K562 (cell line): ENCODE data around the gene PITX1. TPM values are rescaled to one million over a fixed set of nuclear protein-coding genes. Genes with fewer than 3 reads are reported as not detected.

Source experiments
- HDAC1 ChIP-seq, 2 experiments: fragments of 450-650 bp; IDR thresholded peaks; 2 replicates each; pipeline ENCODE4 v1.6.1; 2016 to 2017; ENCODE audit warnings: inconsistent platforms in 1 of 2, mild to moderate bottlenecking in 1 of 2, moderate library complexity in 1 of 2
- HMGXB4 ChIP-seq: sonication (generic); formaldehyde crosslinking; IDR thresholded peaks from 2 replicates; pipeline ENCODE4 v1.8.1; 2023; ENCODE audit warnings: mild to moderate bottlenecking, missing genetic modification reagents
- RNF2 ChIP-seq: sonication (generic); IDR thresholded peaks from 2 replicates; pipeline ENCODE4 v1.6.1; 2016
- SRSF3 ChIP-seq: fragments of 200-400 bp; formaldehyde crosslinking; IDR thresholded peaks from 2 replicates; pipeline ENCODE4 v1.6.1; 2016; ENCODE audit warnings: mild to moderate bottlenecking, low read length, moderate library complexity; ENCODE audit not compliant: insufficient read depth
- SRSF9 ChIP-seq: fragments of 200-400 bp; formaldehyde crosslinking; IDR thresholded peaks from 2 replicates; pipeline ENCODE4 v1.6.1; 2017; ENCODE audit warnings: low read depth, low read length, borderline replicate concordance
- TRIM25 ChIP-seq: fragments of 450-650 bp; IDR thresholded peaks from 2 replicates; pipeline ENCODE4 v1.7.0; 2016; ENCODE audit warnings: borderline replicate concordance
- YBX1 ChIP-seq: fragments of 450-650 bp; IDR thresholded peaks from 2 replicates; pipeline ENCODE4 v1.7.1; 2016; ENCODE audit warnings: mild to moderate bottlenecking
- ZBTB12 ChIP-seq: fragments of 250-450 bp; sonication (Bioruptor Pico); IDR thresholded peaks from 2 replicates; pipeline ENCODE4 v1.4.0; 2020
- ZNF431 ChIP-seq: sonication (generic); formaldehyde crosslinking; IDR thresholded peaks from 2 replicates; pipeline ENCODE4 v1.8.0; 2022; ENCODE audit warnings: mild to moderate bottlenecking, missing genetic modification reagents
- polyA plus RNA-seq, 8 experiments: library from polyadenylated mRNA; depleted of rRNA in 4 of 8; stranded (reverse) in 5 of 8; unstranded in 3 of 8; fragments of >200 nt; fragmentation: Nextera tagmentation in 2 of 8; fragmentation: Illumina TruSeq in 1 of 8; extraction: Ambion mirVana in 2 of 8; extraction: Trizol in 1 of 8; gene quantifications; 2 replicates each; pipeline versions ENCODE4 v1.2.1 to v1.2.3, GENCODE V29; 2011 to 2014; ENCODE audit warnings: inconsistent platforms in 1 of 8, missing spikeins in 1 of 8
- total RNA-seq, 7 experiments: library from RNA; depleted of rRNA in 6 of 7; stranded (reverse); fragments of >200 nt in 6 of 7; fragmentation: Illumina TruSeq in 2 of 7; extraction: Trizol in 2 of 7; gene quantifications; 2 replicates each; pipeline versions ENCODE4 v1.2.1 to v1.2.3, GENCODE V29; 2011 to 2021; ENCODE audit warnings: low replicate concordance in 1 of 7
- TF ChIP-seq, protein P1 (sequence below): IDR thresholded peaks from 3 replicates; pipeline ENCODE4 v1.6.1; 2011; ENCODE audit warnings: borderline replicate concordance, mild to moderate bottlenecking; ENCODE audit not compliant: insufficient read length, insufficient read depth
- TF ChIP-seq, protein P2 (sequence below): fragments of 250-450 bp; sonication (Bioruptor Pico); IDR thresholded peaks from 2 replicates; pipeline ENCODE4 v1.5.0; 2021
- TF ChIP-seq, protein P3 (sequence below), 2 experiments: fragments of 450-650 bp; IDR thresholded peaks; 2 replicates each; pipeline ENCODE4 v1.6.1; 2018; ENCODE audit warnings: mild to moderate bottlenecking in 2 of 2, low read depth in 1 of 2; ENCODE audit not compliant: partially characterized antibody in 2 of 2
- TF ChIP-seq, protein P4 (sequence below): fragments of 200-800 bp; sonication (Bioruptor generic); IDR thresholded peaks from 2 replicates; pipeline ENCODE4 v1.6.1; 2017; ENCODE audit warnings: missing genetic modification characterization, missing compliant biosample characterization

The PITX1 gene
- total and polyA plus RNA-seq, 9 of the 15 experiments (the other 6 are each of a cell fraction or from before 2014, with no cell fraction given): 0.13 to 88.2 (median 24.9) TPM

- no peak for TF ChIP-seq HMGXB4 (CRISPR knock-in tag)
- TF ChIP-seq ZNF431 (CRISPR knock-in tag): 0 out of 2 replicates have a peak, but pooled peaks have one; percentile 6
- TF ChIP-seq, protein P1, sequence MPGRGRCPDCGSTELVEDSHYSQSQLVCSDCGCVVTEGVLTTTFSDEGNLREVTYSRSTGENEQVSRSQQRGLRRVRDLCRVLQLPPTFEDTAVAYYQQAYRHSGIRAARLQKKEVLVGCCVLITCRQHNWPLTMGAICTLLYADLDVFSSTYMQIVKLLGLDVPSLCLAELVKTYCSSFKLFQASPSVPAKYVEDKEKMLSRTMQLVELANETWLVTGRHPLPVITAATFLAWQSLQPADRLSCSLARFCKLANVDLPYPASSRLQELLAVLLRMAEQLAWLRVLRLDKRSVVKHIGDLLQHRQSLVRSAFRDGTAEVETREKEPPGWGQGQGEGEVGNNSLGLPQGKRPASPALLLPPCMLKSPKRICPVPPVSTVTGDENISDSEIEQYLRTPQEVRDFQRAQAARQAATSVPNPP: no peak
- 0 out of 2 replicates have a peak, but pooled peaks have one; percentile 28 for TF ChIP-seq SRSF3
- TF ChIP-seq, protein P2, sequence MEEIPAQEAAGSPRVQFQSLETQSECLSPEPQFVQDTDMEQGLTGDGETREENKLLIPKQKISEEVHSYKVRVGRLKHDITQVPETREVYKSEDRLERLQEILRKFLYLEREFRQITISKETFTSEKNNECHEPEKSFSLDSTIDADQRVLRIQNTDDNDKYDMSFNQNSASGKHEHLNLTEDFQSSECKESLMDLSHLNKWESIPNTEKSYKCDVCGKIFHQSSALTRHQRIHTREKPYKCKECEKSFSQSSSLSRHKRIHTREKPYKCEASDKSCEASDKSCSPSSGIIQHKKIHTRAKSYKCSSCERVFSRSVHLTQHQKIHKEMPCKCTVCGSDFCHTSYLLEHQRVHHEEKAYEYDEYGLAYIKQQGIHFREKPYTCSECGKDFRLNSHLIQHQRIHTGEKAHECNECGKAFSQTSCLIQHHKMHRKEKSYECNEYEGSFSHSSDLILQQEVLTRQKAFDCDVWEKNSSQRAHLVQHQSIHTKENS (CRISPR knock-in tag): no peak
- TF ChIP-seq TRIM25: no peak
- TF ChIP-seq SRSF9: no peak
- TF ChIP-seq, protein P3, sequence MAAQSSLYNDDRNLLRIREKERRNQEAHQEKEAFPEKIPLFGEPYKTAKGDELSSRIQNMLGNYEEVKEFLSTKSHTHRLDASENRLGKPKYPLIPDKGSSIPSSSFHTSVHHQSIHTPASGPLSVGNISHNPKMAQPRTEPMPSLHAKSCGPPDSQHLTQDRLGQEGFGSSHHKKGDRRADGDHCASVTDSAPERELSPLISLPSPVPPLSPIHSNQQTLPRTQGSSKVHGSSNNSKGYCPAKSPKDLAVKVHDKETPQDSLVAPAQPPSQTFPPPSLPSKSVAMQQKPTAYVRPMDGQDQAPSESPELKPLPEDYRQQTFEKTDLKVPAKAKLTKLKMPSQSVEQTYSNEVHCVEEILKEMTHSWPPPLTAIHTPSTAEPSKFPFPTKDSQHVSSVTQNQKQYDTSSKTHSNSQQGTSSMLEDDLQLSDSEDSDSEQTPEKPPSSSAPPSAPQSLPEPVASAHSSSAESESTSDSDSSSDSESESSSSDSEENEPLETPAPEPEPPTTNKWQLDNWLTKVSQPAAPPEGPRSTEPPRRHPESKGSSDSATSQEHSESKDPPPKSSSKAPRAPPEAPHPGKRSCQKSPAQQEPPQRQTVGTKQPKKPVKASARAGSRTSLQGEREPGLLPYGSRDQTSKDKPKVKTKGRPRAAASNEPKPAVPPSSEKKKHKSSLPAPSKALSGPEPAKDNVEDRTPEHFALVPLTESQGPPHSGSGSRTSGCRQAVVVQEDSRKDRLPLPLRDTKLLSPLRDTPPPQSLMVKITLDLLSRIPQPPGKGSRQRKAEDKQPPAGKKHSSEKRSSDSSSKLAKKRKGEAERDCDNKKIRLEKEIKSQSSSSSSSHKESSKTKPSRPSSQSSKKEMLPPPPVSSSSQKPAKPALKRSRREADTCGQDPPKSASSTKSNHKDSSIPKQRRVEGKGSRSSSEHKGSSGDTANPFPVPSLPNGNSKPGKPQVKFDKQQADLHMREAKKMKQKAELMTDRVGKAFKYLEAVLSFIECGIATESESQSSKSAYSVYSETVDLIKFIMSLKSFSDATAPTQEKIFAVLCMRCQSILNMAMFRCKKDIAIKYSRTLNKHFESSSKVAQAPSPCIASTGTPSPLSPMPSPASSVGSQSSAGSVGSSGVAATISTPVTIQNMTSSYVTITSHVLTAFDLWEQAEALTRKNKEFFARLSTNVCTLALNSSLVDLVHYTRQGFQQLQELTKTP (IDR thresholded peaks at IDR 0.05; ENCODE audit: low read depth in 1 of 2, partially characterized antibody in 2 of 2): peak in 1 of 2 experiments; percentile 15
- no peak for TF ChIP-seq RNF2
- TF ChIP-seq, protein P4, sequence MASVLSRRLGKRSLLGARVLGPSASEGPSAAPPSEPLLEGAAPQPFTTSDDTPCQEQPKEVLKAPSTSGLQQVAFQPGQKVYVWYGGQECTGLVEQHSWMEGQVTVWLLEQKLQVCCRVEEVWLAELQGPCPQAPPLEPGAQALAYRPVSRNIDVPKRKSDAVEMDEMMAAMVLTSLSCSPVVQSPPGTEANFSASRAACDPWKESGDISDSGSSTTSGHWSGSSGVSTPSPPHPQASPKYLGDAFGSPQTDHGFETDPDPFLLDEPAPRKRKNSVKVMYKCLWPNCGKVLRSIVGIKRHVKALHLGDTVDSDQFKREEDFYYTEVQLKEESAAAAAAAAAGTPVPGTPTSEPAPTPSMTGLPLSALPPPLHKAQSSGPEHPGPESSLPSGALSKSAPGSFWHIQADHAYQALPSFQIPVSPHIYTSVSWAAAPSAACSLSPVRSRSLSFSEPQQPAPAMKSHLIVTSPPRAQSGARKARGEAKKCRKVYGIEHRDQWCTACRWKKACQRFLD (CRISPR knock-in tag): peak; percentile 37; the same call in 1 of the 2 replicates
- TF ChIP-seq HDAC1 (IDR thresholded peaks at IDR 0.05): 0 out of 4 replicates have a peak, but pooled peaks of 1 of the 2 experiments have one; percentile 12
- TF ChIP-seq YBX1: no peak
- no peak for TF ChIP-seq ZBTB12 (CRISPR knock-in tag)
Measured at GRCh38 chr5:135032695-135032998, 1.4 kb downstream of the PITX1 start (continued).
